ENCODE measurements around the gene FBXO9. TPM values are rescaled to one million over a fixed set of nuclear protein-coding genes. Genes with fewer than 3 reads are reported as not detected.
A peak's percentile ranks its signal among the peaks of the same experiment; 100 is the strongest.

Gene FBXO9
- total RNA-seq, 1 donor from 2014 or later, result 85.7 TPM

DNA sequence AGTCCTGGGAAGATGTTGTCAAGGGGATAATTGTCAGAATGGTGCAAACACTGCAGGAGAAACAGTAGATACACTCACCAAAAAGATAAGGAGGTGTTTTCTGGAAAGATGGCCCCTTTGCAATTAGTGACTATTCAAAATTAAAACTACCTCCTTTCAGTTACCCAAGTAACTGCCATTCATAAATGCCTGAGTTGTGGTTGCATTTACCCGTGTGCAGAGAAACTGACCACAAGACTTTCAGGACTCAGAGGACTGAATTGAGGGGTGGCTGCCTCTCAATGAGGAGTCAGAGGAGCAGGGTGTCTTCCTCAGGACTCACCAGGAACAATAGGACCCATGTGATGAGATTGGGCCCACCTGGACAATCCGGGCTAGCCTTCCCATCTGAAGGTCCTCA lies 44.4 kb downstream of the FBXO9 start:
- Mint-ChIP-seq H3K9me3 (ENCODE audit: low read depth) (no peaks in the 10 kb centered on the region), H3K36me3 (ENCODE audit: insufficient read depth) (no peaks in the 10 kb centered on the region), H3K4me3 (ENCODE audit: low read depth) (no peak overlapping the region), H3K27me3 (no peaks in the 10 kb centered on the region), H3K4me1 (ENCODE audit: low read depth) (peaks cover 25% of the 10 kb centered on the region), H3K27ac (no peak overlapping the region)
- DNase-seq (ENCODE audit: low spot score, unreplicated experiment), result no peak
- TF ChIP-seq, protein P1, sequence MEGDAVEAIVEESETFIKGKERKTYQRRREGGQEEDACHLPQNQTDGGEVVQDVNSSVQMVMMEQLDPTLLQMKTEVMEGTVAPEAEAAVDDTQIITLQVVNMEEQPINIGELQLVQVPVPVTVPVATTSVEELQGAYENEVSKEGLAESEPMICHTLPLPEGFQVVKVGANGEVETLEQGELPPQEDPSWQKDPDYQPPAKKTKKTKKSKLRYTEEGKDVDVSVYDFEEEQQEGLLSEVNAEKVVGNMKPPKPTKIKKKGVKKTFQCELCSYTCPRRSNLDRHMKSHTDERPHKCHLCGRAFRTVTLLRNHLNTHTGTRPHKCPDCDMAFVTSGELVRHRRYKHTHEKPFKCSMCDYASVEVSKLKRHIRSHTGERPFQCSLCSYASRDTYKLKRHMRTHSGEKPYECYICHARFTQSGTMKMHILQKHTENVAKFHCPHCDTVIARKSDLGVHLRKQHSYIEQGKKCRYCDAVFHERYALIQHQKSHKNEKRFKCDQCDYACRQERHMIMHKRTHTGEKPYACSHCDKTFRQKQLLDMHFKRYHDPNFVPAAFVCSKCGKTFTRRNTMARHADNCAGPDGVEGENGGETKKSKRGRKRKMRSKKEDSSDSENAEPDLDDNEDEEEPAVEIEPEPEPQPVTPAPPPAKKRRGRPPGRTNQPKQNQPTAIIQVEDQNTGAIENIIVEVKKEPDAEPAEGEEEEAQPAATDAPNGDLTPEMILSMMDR (IDR thresholded peaks at IDR 0.05; ENCODE audit: unreplicated experiment), result no peak

DNA sequence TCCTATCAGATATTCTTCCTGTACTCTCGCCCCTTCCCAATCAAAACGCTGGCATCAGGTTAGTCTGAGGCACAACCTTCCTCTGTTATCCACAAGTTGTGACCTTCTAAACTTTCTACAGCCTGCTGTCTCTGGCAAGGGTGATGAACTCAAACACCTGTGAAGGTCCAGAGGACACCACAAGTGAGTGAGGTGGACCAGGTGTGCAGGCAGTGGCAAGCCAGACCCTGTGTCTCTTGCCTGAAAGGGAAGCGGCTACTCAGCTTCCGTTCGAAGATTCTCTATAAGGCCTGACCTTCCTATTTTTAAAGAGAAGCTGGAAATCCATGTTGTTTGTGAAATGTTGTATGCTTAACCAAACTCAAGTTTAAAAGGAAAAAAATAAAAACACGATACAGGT lies 46.7 kb downstream of the FBXO9 start:
- H3K27me3 Mint-ChIP-seq, result no peaks in the 10 kb centered on the region
- H3K4me3 Mint-ChIP-seq (ENCODE audit: low read depth), result no peak overlapping the region
- TF ChIP-seq, protein P1 (IDR thresholded peaks at IDR 0.05; ENCODE audit: unreplicated experiment), result no peak
- H3K36me3 Mint-ChIP-seq (ENCODE audit: insufficient read depth), result no peaks in the 10 kb centered on the region
- peaks cover 6% of the 10 kb centered on the region for H3K9me3 Mint-ChIP-seq (ENCODE audit: low read depth)
- H3K4me1 Mint-ChIP-seq (ENCODE audit: low read depth), result peaks cover 25% of the 10 kb centered on the region
- DNase-seq (ENCODE audit: low spot score, unreplicated experiment), result no peak
- no peak overlapping the region for H3K27ac Mint-ChIP-seq

DNA sequence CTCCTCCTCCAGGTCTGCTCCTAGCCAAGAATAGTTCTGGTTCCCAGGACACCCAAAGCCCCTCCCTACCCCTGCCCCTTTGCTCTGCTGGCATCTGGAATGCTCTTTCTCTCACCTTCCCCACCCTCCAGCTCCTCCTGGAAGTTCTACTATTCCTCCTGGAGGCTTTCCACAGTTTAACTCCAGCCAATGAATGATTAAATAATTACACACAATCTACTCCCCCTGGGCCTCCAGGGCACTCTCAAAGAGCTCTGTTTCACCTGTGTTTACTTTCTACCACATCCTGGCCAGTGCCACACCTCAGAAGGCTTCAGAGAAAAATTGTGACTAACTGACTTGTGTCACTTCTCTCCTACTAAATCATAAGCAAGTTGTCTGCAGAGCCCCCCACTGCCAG lies 47.2 kb downstream of the FBXO9 start:
- H3K27ac Mint-ChIP-seq, result peak overlapping the region; percentile 19
- H3K36me3 Mint-ChIP-seq (ENCODE audit: insufficient read depth), result no peaks in the 10 kb centered on the region
- TF ChIP-seq, protein P1 (IDR thresholded peaks at IDR 0.05; ENCODE audit: unreplicated experiment), result no peak
- peaks cover 25% of the 10 kb centered on the region for H3K4me1 Mint-ChIP-seq (ENCODE audit: low read depth)
- H3K9me3 Mint-ChIP-seq (ENCODE audit: low read depth), result peaks cover 6% of the 10 kb centered on the region
- no peak for DNase-seq (ENCODE audit: low spot score, unreplicated experiment)
- no peaks in the 10 kb centered on the region for H3K27me3 Mint-ChIP-seq
- peak overlapping the region; percentile 10 for H3K4me3 Mint-ChIP-seq (ENCODE audit: low read depth)

DNA sequence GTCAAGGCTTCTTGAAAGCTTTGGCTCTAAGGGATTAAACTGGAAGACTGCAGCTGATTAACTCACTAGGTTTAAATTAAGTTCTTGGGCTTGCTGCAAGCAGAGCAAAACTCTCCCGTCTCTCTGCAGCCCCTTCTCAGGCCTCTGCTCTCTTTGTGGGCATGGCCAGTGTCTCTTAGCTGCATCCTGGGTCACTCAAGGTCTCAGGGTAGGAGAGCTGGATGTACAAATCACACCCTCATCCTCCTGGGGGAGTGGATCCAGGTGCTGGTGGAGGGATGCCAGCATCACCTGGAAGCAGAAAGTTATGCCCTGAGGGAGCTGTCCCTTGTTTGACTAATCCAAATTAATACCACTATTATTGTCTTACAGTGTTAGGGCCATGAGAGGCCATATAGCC lies 47.7 kb downstream of the FBXO9 start:
- H3K27me3 Mint-ChIP-seq, result no peaks in the 10 kb centered on the region
- TF ChIP-seq, protein P1 (IDR thresholded peaks at IDR 0.05; ENCODE audit: unreplicated experiment), result no peak
- DNase-seq (ENCODE audit: low spot score, unreplicated experiment), result no peak
- peaks cover 6% of the 10 kb centered on the region for H3K9me3 Mint-ChIP-seq (ENCODE audit: low read depth)
- H3K4me1 Mint-ChIP-seq (ENCODE audit: low read depth), result peaks cover 25% of the 10 kb centered on the region
- no peaks in the 10 kb centered on the region for H3K36me3 Mint-ChIP-seq (ENCODE audit: insufficient read depth)
- no peak overlapping the region for H3K4me3 Mint-ChIP-seq (ENCODE audit: low read depth)
- no peak overlapping the region for H3K27ac Mint-ChIP-seq

DNA sequence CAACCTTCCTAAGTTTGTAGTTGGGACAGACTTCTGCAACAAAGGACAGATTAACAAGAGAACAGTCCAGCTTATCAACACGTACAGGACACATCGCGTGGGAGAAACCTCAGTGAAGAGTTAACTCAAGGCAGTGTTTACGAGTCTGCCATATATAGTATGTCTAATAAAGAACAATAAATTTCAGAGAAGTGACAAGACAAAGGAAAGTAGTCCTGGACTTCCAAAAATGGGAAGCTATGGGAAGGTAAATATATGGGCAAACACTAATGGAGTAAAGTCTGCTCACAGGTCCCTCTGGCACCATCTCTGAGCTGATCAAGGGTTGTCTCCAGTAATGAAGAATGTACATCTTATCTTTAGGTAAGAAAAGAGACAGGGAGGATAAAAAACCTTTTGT lies 48.5 kb downstream of the FBXO9 start:
- no peaks in the 10 kb centered on the region for H3K36me3 Mint-ChIP-seq (ENCODE audit: insufficient read depth)
- TF ChIP-seq, protein P1 (IDR thresholded peaks at IDR 0.05; ENCODE audit: unreplicated experiment), result no peak
- peaks cover 20% of the 10 kb centered on the region for H3K4me1 Mint-ChIP-seq (ENCODE audit: low read depth)
- DNase-seq (ENCODE audit: low spot score, unreplicated experiment), result no peak
- peaks cover 6% of the 10 kb centered on the region for H3K9me3 Mint-ChIP-seq (ENCODE audit: low read depth)
- no peak overlapping the region for H3K27ac Mint-ChIP-seq
- no peaks in the 10 kb centered on the region for H3K27me3 Mint-ChIP-seq
- no peak overlapping the region for H3K4me3 Mint-ChIP-seq (ENCODE audit: low read depth)
